ENCODE data around the gene RBM24. TPM values are rescaled to one million over a fixed set of nuclear protein-coding genes. Genes with fewer than 3 reads are reported as not detected.

The RBM24 gene
- total and polyA plus RNA-seq, 10 of the 15 experiments (the other 5 are each of a cell fraction or from before 2014, with no cell fraction given), result 0.08 to 0.09 (median 0.09) TPM; not detected in 7

- TF ChIP-seq, protein P1, sequence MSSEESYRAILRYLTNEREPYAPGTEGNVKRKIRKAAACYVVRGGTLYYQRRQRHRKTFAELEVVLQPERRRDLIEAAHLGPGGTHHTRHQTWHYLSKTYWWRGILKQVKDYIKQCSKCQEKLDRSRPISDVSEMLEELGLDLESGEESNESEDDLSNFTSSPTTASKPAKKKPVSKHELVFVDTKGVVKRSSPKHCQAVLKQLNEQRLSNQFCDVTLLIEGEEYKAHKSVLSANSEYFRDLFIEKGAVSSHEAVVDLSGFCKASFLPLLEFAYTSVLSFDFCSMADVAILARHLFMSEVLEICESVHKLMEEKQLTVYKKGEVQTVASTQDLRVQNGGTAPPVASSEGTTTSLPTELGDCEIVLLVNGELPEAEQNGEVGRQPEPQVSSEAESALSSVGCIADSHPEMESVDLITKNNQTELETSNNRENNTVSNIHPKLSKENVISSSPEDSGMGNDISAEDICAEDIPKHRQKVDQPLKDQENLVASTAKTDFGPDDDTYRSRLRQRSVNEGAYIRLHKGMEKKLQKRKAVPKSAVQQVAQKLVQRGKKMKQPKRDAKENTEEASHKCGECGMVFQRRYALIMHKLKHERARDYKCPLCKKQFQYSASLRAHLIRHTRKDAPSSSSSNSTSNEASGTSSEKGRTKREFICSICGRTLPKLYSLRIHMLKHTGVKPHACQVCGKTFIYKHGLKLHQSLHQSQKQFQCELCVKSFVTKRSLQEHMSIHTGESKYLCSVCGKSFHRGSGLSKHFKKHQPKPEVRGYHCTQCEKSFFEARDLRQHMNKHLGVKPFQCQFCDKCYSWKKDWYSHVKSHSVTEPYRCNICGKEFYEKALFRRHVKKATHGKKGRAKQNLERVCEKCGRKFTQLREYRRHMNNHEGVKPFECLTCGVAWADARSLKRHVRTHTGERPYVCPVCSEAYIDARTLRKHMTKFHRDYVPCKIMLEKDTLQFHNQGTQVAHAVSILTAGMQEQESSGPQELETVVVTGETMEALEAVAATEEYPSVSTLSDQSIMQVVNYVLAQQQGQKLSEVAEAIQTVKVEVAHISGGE (CRISPR knock-in tag; IDR thresholded peaks at IDR 0.05), result no peak
- TF ChIP-seq NBN (IDR thresholded peaks at IDR 0.05) (no peak), EP300 (IDR thresholded peaks at IDR 0.05; ENCODE audit: borderline replicate concordance in 1 of 2, control insufficient read depth in 1 of 2, low read depth in 2 of 2, low read length in 2 of 2) (no peak), HDAC2 (IDR thresholded peaks at IDR 0.05) (no peak)
Measured at GRCh38 chr6:17277256-17277655, 3.9 kb upstream of the RBM24 start (continued).

GRCh38 chr6:17278289-17279063 lies 2.7 kb upstream of the RBM24 start:
- no peak overlapping the region for H3K4me3 ChIP-seq
- no peak for TF ChIP-seq RUNX3 (IDR thresholded peaks at IDR 0.05; ENCODE audit: low read length)
- TF ChIP-seq, protein P2, sequence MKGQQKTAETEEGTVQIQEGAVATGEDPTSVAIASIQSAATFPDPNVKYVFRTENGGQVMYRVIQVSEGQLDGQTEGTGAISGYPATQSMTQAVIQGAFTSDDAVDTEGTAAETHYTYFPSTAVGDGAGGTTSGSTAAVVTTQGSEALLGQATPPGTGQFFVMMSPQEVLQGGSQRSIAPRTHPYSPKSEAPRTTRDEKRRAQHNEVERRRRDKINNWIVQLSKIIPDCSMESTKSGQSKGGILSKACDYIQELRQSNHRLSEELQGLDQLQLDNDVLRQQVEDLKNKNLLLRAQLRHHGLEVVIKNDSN (IDR thresholded peaks at IDR 0.05; ENCODE audit: borderline replicate concordance, extremely low read length, insufficient read depth, low read depth, low read length), result no peak
- no peak for TF ChIP-seq ZNF384 (IDR thresholded peaks at IDR 0.05; ENCODE audit: borderline replicate concordance, low read depth, low read length)
- TF ChIP-seq, protein P3, sequence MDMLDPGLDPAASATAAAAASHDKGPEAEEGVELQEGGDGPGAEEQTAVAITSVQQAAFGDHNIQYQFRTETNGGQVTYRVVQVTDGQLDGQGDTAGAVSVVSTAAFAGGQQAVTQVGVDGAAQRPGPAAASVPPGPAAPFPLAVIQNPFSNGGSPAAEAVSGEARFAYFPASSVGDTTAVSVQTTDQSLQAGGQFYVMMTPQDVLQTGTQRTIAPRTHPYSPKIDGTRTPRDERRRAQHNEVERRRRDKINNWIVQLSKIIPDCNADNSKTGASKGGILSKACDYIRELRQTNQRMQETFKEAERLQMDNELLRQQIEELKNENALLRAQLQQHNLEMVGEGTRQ (IDR thresholded peaks at IDR 0.05; ENCODE audit: borderline replicate concordance, low read depth, low read length), result no peak
- no peak for TF ChIP-seq IKZF2 (IDR thresholded peaks at IDR 0.05)
- TF ChIP-seq SREBF1 (IDR thresholded peaks at IDR 0.05; ENCODE audit: low read length), result no peak
- H3K27me3 ChIP-seq (replicated peaks in 1 of 2; ENCODE audit: control insufficient read depth in 2 of 2, insufficient read depth in 2 of 2, low read length in 1 of 2), result peaks cover 3% of the 10 kb centered on the region in 2 experiments; a peak in 3 of 4 replicates
- ATAC-seq (no peak), DNase-seq (ENCODE audit: low read depth, low spot score) (no peak), FAIRE-seq (no peak)
- no peak overlapping the region for H3K4me2 ChIP-seq (ENCODE audit: control insufficient read depth, insufficient read depth)
- intact Hi-C loops (cut with micrococcal nuclease; ENCODE audit: unreplicated experiment), result no loop called here
- POLR2A ChIA-PET, result no interaction called here
- CTCF ChIA-PET, result no interaction called here
- no peaks in the 10 kb centered on the region for H3K36me3 ChIP-seq (ENCODE audit: control insufficient read depth in 2 of 2, insufficient read depth in 2 of 2, low read length in 1 of 2)
- in situ Hi-C loops (cut with MboI), result no loop called here
- H2AFZ ChIP-seq (ENCODE audit: control insufficient read depth, low read depth, low read length), result no peak overlapping the region
- 23% methylated on average over 10 of the region's 10 CpGs for WGBS (ENCODE audit: insufficient coverage, insufficient replicate concordance, low lambda C conversion rate, missing lambda C conversion rate)
- BruUV-seq (replicated peaks), result no TSS peak
- H3K9ac ChIP-seq (ENCODE audit: control insufficient read depth, insufficient read depth, low read length), result no peak overlapping the region
- no peaks in the 10 kb centered on the region for H4K20me1 ChIP-seq (ENCODE audit: control insufficient read depth, insufficient read depth)
- no peak overlapping the region for H3K27ac ChIP-seq (ENCODE audit: control insufficient read depth, insufficient read depth)
- H3K4me1 ChIP-seq (ENCODE audit: control insufficient read depth, insufficient read depth, low read length), result no peaks in the 10 kb centered on the region
- SMC1A ChIA-PET (ENCODE audit: uncharacterized antibody, unreplicated experiment), result no interaction called here
- no peaks in the 10 kb centered on the region; the same call in 2 of the 3 replicates for H3K9me3 ChIP-seq (replicated peaks; ENCODE audit: control insufficient read depth, insufficient read depth, low read length)
- RAD21 ChIA-PET (ENCODE audit: unreplicated experiment), result no interaction called here
- no peaks in the 10 kb centered on the region for H3K79me2 ChIP-seq (ENCODE audit: control insufficient read depth, insufficient read depth, low read length)

Data from GM12878 (cell line).